ENCODE data around the gene LIPG. TPM values are rescaled to one million over a fixed set of nuclear protein-coding genes. Genes with fewer than 3 reads are reported as not detected.

Gene LIPG
- total RNA-seq, 4 donors from 2014 or later: 4.9 to 11.5 (median 6.9) TPM

GRCh38 chr18:49640741-49641140 is 78.9 kb downstream of the LIPG start:
- WGBS, 2 donors (ENCODE audit: low coverage in 1 of 2): 76% methylated on average over 6 of the region's 6 CpGs; no CpG with 5 or more reads in 1 of the 2 donors
- in situ Hi-C loops (cut with MboI; ENCODE audit: low pct_ligation_motif_present in 1 of 4, low pct_unique_long_range_greater_than_20kb in 1 of 4, low sequenced_read_pairs in 3 of 4): no loop called here

GRCh38 chr18:49645196-49645595 is 83.3 kb downstream of the LIPG start:
- peak overlapping the region; percentile 37 to 65 (median 48) for H3K27ac ChIP-seq

More at GRCh38 chr18:49640741-49641140, 78.9 kb downstream of the LIPG start:
- no peak for DNase-seq
- H3K4me3 ChIP-seq: no peak overlapping the region
- intact Hi-C loops (cut with DNase I; ENCODE audit: low total_unique reads): no loop called here
- H3K27ac ChIP-seq: no peak overlapping the region
- H3K36me3 ChIP-seq: no peaks in the 10 kb centered on the region
- TF ChIP-seq EP300 (IDR thresholded peaks at IDR 0.05; ENCODE audit: low read depth): no peak
- TF ChIP-seq POLR2AphosphoS5 (IDR thresholded peaks at IDR 0.05): no peak
- TF ChIP-seq POLR2A (IDR thresholded peaks at IDR 0.05): no peak
- TF ChIP-seq CTCF (IDR thresholded peaks at IDR 0.05): no peak
- H3K9me3 ChIP-seq: no peaks in the 10 kb centered on the region
- H3K4me1 ChIP-seq: peaks cover 0 to 4% (median 0%) of the 10 kb centered on the region in 4 donors
- no peaks in the 10 kb centered on the region for H3K27me3 ChIP-seq

GRCh38 chr18:49645841-49646351 is 84.0 kb downstream of the LIPG start:
- H3K4me3 ChIP-seq: no peak overlapping the region
- TF ChIP-seq CTCF (IDR thresholded peaks at IDR 0.05): no peak
- peak in 1 of 3 donors; percentile 15 for TF ChIP-seq POLR2AphosphoS5 (IDR thresholded peaks at IDR 0.05)
- no peak for TF ChIP-seq EP300 (IDR thresholded peaks at IDR 0.05; ENCODE audit: low read depth)

More at GRCh38 chr18:49645196-49645595, 83.3 kb downstream of the LIPG start:
- H3K4me1 ChIP-seq: peaks cover 0 to 18% (median 6%) of the 10 kb centered on the region in 4 donors
- 67 to 92% methylated on average over 1 to 3 of the region's 3 CpGs for WGBS, 2 donors (ENCODE audit: low coverage in 1 of 2)
- H3K9me3 ChIP-seq: no peaks in the 10 kb centered on the region
- H3K4me3 ChIP-seq: no peak overlapping the region
- in situ Hi-C loops (cut with MboI; ENCODE audit: low pct_ligation_motif_present in 1 of 4, low pct_unique_long_range_greater_than_20kb in 1 of 4, low sequenced_read_pairs in 3 of 4) (no loop called here), intact Hi-C loops (cut with DNase I; ENCODE audit: low total_unique reads) (no loop called here)
- TF ChIP-seq CTCF (IDR thresholded peaks at IDR 0.05) (no peak), POLR2AphosphoS5 (IDR thresholded peaks at IDR 0.05) (no peak), POLR2A (IDR thresholded peaks at IDR 0.05) (no peak), EP300 (IDR thresholded peaks at IDR 0.05; ENCODE audit: low read depth) (no peak)
- DNase-seq: no peak
- no peaks in the 10 kb centered on the region for H3K27me3 ChIP-seq
- no peaks in the 10 kb centered on the region for H3K36me3 ChIP-seq

DNA sequence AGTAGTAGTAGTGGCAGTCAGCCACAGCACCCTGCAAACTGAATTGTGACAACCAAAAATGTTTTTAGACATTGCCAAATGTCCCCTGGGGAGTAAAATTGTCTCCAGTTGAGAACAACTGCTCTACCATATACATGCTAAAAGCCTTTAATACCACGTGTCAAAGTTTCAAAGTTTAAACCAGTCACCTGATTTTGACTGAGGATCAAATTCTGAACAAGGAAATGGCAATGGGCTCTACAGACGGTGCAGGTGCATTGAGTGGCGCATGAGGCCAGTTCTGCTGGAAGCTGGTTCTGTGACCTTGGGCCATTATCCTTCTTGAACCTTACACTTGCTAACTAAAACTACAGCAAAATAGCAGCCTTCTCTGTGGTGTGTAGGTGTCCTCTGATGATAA is 85.0 kb downstream of the LIPG start:
- peak overlapping the region; percentile 48 to 65 (median 52) for H3K27ac ChIP-seq
- intact Hi-C loops (cut with DNase I; ENCODE audit: low total_unique reads) (no loop called here), in situ Hi-C loops (cut with MboI; ENCODE audit: low pct_ligation_motif_present in 1 of 4, low pct_unique_long_range_greater_than_20kb in 1 of 4, low sequenced_read_pairs in 3 of 4) (no loop called here)
- no peaks in the 10 kb centered on the region for H3K9me3 ChIP-seq
- H3K27me3 ChIP-seq: no peaks in the 10 kb centered on the region
- H3K4me1 ChIP-seq: peaks cover 0 to 18% (median 6%) of the 10 kb centered on the region in 4 donors
- 40 to 64% methylated on average over 2 to 3 of the region's 3 CpGs for WGBS, 2 donors (ENCODE audit: low coverage in 1 of 2)
- H3K4me3 ChIP-seq: no peak overlapping the region
- no peaks in the 10 kb centered on the region for H3K36me3 ChIP-seq
- no peak for DNase-seq
- TF ChIP-seq EP300 (IDR thresholded peaks at IDR 0.05; ENCODE audit: low read depth): no peak
- no peak for TF ChIP-seq POLR2AphosphoS5 (IDR thresholded peaks at IDR 0.05)
- TF ChIP-seq POLR2A (IDR thresholded peaks at IDR 0.05): no peak
- no peak for TF ChIP-seq CTCF (IDR thresholded peaks at IDR 0.05)

More at GRCh38 chr18:49645841-49646351, 84.0 kb downstream of the LIPG start:
- H3K27me3 ChIP-seq: no peaks in the 10 kb centered on the region
- peak overlapping the region; percentile 37 to 65 (median 48) for H3K27ac ChIP-seq
- peaks cover 0 to 18% (median 6%) of the 10 kb centered on the region in 4 donors for H3K4me1 ChIP-seq
- intact Hi-C loops (cut with DNase I; ENCODE audit: low total_unique reads) (no loop called here), in situ Hi-C loops (cut with MboI; ENCODE audit: low pct_ligation_motif_present in 1 of 4, low pct_unique_long_range_greater_than_20kb in 1 of 4, low sequenced_read_pairs in 3 of 4) (no loop called here)
- 20 to 63% methylated on average over 1 to 10 of the region's 10 CpGs for WGBS, 2 donors (ENCODE audit: low coverage in 1 of 2)
- peak; percentile 27 for DNase-seq
- no peaks in the 10 kb centered on the region for H3K9me3 ChIP-seq
- no peaks in the 10 kb centered on the region for H3K36me3 ChIP-seq
